ENCODE results near the gene RASSF3.
"Not testable (repeated sequence)": the region's sequence is repeated elsewhere in the genome, so short reads cannot be mapped to it uniquely, and the experiment has no call there.

RASSF3 gene

DNA sequence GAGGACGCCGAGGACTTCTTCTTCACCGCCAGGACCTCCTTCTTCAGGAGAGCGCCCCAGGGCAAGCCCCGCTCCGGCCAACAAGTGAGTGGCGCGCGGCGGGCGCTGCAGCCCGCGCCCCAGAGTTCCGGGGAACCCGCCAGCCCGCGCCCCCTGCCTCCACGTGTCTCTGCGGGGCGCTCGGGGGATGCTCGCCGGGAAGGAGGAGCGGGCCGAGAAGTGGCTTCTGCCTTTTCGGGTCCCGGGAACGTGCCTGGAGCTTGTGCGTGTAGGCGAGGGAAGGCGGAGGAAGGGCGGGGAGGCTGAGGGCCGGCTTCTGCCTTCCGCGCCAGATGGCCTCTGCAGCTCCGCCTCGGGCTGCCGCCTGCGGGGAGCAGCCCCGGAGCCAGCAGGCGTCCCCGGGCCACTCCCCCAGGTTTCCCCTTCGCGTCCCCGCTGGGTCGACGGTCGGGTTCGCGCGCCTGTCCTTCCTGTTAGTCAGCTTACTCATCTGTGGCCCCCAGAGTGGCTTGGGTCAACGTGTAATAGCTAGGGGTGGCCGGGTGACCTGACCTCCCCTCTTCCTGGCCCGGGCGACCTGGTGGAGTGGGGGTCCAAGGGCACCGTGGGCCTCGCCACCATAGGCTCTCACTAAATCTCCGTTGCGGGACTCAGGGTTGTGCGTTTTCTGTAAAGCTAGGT lies 505 bp downstream of the RASSF3 start:
- Mint-ChIP-seq H3K36me3 (peaks cover 38% of the 10 kb centered on the region), H3K27ac (peak overlapping the region; percentile 95), H3K9me3 (no peaks in the 10 kb centered on the region), H3K4me3 (peak overlapping the region; percentile 98), H3K27me3 (no peaks in the 10 kb centered on the region), H3K4me1 (peaks cover 46% of the 10 kb centered on the region)
- DNase-seq, result peak; percentile 82
- CTCF ChIA-PET, result interaction anchor here (0.6 to 1.9 kb wide), 6 partner anchors 27 to 90 kb away, joined by 3 to 11 read pairs (median 4); no protein-coding TSS in a partner anchor

DNA sequence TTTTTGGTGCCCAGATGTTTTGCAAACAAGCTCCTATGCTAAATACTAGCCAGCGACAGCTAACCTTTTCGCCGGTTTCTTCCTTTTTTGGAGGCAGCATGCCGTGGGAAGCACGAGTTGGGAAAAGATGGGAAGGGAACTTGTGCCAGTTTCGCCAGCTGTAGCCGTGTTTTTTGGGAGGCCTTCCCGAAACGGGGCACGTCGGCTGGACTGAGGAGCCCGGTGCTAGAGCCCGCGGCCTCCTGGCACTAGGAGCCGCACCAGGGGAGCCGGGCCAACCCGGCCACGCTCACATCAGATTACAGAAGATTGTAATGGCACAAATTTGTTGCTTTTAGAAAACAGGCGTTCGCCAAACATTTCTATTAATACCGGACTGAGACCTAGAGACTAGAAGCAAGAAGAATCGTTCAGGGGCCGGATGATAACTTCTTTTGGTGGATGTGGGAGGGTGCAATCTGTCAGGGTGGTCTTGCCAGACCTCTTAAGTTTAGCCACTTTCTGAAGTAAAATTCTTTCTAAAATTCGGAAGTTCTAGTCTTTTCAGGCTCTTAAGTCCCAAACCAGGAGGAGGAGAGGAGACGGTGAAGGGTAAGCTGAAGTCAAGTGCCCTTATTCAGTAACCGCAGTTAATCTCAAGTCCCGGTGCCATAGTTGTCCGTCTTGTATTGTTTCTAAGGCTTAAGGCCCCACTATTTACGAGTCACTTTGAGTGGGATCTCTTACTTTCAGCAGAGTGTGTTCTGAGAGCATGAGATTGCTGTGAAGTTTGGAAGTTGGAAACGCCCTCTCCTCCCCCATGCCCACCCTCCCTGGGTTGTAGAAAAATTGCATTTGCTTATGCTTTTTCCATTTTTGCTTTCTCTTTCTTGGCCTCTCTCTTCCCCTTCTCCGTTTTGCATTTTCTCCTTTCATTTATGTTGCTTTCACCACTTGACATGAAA lies 1.3 kb downstream of the RASSF3 start:
- peak; percentile 61 for DNase-seq
- H3K36me3 Mint-ChIP-seq, result peaks cover 47% of the 10 kb centered on the region
- H3K27ac Mint-ChIP-seq, result peak overlapping the region; percentile 95
- H3K4me3 Mint-ChIP-seq, result peak overlapping the region; percentile 98
- no peaks in the 10 kb centered on the region for H3K9me3 Mint-ChIP-seq
- peaks cover 53% of the 10 kb centered on the region for H3K4me1 Mint-ChIP-seq
- CTCF ChIA-PET, result interaction anchor here (0.6 to 1.9 kb wide), 5 partner anchors 28 to 86 kb away, joined by 3 to 11 read pairs (median 3); no protein-coding TSS in a partner anchor
- H3K27me3 Mint-ChIP-seq, result no peaks in the 10 kb centered on the region

GRCh38 chr12:64612843-64613242 lies 2.5 kb downstream of the RASSF3 start:
- H3K27ac Mint-ChIP-seq, result peak overlapping the region; percentile 95
- peaks cover 55% of the 10 kb centered on the region for H3K4me1 Mint-ChIP-seq
- CTCF ChIA-PET, result interaction anchor here (1.6 kb wide), 1 partner anchor 84 kb away, joined by 3 read pairs; no protein-coding TSS in a partner anchor
- no peaks in the 10 kb centered on the region for H3K27me3 Mint-ChIP-seq
- no peaks in the 10 kb centered on the region for H3K9me3 Mint-ChIP-seq
- H3K4me3 Mint-ChIP-seq, result peak overlapping the region; percentile 98
- DNase-seq, result no peak
- peaks cover 50% of the 10 kb centered on the region for H3K36me3 Mint-ChIP-seq

GRCh38 chr12:64613775-64614398 lies 3.6 kb downstream of the RASSF3 start:
- Mint-ChIP-seq H3K4me3 (peak overlapping the region; percentile 98), H3K27ac (peak overlapping the region; percentile 37), H3K4me1 (peaks cover 45% of the 10 kb centered on the region), H3K36me3 (peaks cover 50% of the 10 kb centered on the region)
- H3K27me3 Mint-ChIP-seq, DNase-seq, H3K9me3 Mint-ChIP-seq: not testable (repeated sequence)
- CTCF ChIA-PET, result interaction anchor here (1.3 to 1.6 kb wide), 2 partner anchors 83 to 84 kb away, joined by 3 to 6 read pairs; no protein-coding TSS in a partner anchor

DNA sequence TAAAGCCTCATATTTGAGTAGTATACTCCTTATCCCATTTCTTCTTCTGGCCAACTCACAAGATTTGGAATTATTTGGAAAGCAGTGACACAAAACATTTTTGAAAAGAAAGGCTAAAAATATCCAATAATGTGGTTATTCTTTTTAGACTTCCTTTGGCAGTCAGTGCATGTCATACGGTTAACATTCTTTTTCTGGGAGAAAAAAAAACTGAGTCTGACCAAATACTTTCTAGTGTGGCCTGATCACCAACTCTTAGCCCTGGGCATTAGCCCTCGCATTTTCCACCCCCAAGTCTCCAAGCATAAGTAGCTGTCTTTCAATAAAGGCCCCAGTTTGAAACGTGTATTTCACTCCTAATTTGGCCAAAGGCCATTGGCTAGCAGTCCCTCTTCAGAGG lies 5.9 kb downstream of the RASSF3 start:
- no peak overlapping the region for H3K4me3 Mint-ChIP-seq
- H3K27me3 Mint-ChIP-seq, result no peaks in the 10 kb centered on the region
- no peaks in the 10 kb centered on the region for H3K9me3 Mint-ChIP-seq
- CTCF ChIA-PET, result no interaction called here
- DNase-seq, result no peak
- peak overlapping the region; percentile 65 for H3K27ac Mint-ChIP-seq
- H3K36me3 Mint-ChIP-seq, result peaks cover 55% of the 10 kb centered on the region
- H3K4me1 Mint-ChIP-seq, result peaks cover 56% of the 10 kb centered on the region

- Mint-ChIP-seq H3K4me1 (peaks cover 59% of the 10 kb centered on the region), H3K9me3 (no peaks in the 10 kb centered on the region), H3K27me3 (no peaks in the 10 kb centered on the region), H3K4me3 (no peak overlapping the region), H3K36me3 (peaks cover 41% of the 10 kb centered on the region), H3K27ac (no peak overlapping the region)
- CTCF ChIA-PET, result no interaction called here
- no peak for DNase-seq
Observed at GRCh38 chr12:64618953-64619590, 8.8 kb downstream of the RASSF3 start.

DNA sequence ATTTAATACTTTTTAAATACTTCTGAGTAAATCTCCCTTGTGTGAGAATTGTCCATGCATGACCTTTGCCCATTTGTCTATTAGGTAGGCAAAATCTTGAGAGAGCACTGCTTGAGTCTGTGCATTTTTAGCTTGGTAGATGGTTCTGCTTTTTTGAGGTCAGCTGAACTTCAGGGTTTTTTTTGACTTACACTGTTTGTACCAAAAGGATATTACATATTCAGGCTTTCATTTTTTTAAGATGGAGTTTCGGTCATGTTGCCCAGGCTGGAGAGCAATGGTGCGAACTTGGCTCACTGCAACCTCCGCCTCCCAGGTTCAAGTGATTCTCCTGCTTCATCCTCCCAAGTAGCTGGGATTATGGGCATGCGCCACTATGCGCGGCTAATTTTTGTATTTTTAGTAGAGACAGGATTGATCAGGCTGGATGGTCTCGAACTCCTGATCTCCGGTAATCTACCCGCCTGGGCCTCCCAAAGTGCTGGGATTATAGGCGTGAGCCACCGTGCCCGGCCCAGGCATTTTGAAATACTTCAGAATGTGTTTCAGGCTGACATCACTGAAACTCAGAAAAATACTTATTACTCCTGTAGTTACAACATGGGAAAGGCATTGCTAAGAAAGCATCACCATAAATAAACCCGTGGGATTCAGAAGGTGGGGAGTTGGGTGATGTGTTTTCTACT lies 11.1 kb downstream of the RASSF3 start:
- Mint-ChIP-seq H3K27me3 (no peaks in the 10 kb centered on the region), H3K27ac (no peak overlapping the region), H3K4me1 (peaks cover 59% of the 10 kb centered on the region), H3K9me3 (no peaks in the 10 kb centered on the region), H3K4me3 (no peak overlapping the region), H3K36me3 (peaks cover 33% of the 10 kb centered on the region)
- DNase-seq, result no peak
- CTCF ChIA-PET, result no interaction called here

DNA sequence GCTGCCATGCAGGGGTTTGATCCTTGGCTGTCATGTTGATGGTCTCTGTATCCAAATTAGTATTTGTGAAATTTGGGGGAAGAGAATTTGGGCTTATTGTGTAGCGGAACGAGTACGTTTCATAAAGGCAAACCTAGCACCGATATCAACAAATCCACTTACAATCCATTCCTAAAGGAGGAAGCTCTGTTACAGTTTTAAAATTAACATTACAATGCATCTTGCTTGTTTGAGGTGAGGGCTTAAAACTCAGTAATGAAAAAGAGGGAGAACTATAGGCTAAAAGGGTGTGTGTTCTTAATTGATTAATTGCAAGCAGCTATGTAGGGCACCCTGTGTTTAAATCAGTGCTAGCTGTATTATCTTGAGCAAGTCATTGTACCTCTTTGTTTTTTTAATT lies 13.7 kb downstream of the RASSF3 start:
- Mint-ChIP-seq H3K27me3 (no peaks in the 10 kb centered on the region), H3K27ac (no peak overlapping the region), H3K9me3 (no peaks in the 10 kb centered on the region), H3K4me3 (no peak overlapping the region), H3K4me1 (peaks cover 66% of the 10 kb centered on the region), H3K36me3 (peaks cover 38% of the 10 kb centered on the region)
- DNase-seq, result no peak
- CTCF ChIA-PET, result interaction anchor here (1.0 kb wide), 1 partner anchor 15 kb away, joined by 3 read pairs; no protein-coding TSS in a partner anchor

- CTCF ChIA-PET, result interaction anchor here (0.6 to 3.6 kb wide), 2 partner anchors 43 to 72 kb away, joined by 3 to 15 read pairs; no protein-coding TSS in a partner anchor
- H3K36me3 Mint-ChIP-seq, result peaks cover 43% of the 10 kb centered on the region
- no peaks in the 10 kb centered on the region for H3K9me3 Mint-ChIP-seq
- H3K27me3 Mint-ChIP-seq, result no peaks in the 10 kb centered on the region
- peak overlapping the region; percentile 85 for H3K27ac Mint-ChIP-seq
- peak overlapping the region; percentile 69 for H3K4me3 Mint-ChIP-seq
- peaks cover 58% of the 10 kb centered on the region for H3K4me1 Mint-ChIP-seq
- peak; percentile 26 for DNase-seq
Observed at GRCh38 chr12:64625243-64626077, 15.2 kb downstream of the RASSF3 start.

- CTCF ChIA-PET, result interaction anchor here (3.6 kb wide), 1 partner anchor 71 kb away, joined by 15 read pairs; no protein-coding TSS in a partner anchor
- H3K27ac Mint-ChIP-seq, result peak overlapping the region; percentile 7
- not testable (repeated sequence) for H3K4me3 Mint-ChIP-seq, H3K9me3 Mint-ChIP-seq, DNase-seq, H3K27me3 Mint-ChIP-seq
- peaks cover 63% of the 10 kb centered on the region for H3K4me1 Mint-ChIP-seq
- peaks cover 52% of the 10 kb centered on the region for H3K36me3 Mint-ChIP-seq
Observed at GRCh38 chr12:64626588-64626987, 16.3 kb downstream of the RASSF3 start.

DNA sequence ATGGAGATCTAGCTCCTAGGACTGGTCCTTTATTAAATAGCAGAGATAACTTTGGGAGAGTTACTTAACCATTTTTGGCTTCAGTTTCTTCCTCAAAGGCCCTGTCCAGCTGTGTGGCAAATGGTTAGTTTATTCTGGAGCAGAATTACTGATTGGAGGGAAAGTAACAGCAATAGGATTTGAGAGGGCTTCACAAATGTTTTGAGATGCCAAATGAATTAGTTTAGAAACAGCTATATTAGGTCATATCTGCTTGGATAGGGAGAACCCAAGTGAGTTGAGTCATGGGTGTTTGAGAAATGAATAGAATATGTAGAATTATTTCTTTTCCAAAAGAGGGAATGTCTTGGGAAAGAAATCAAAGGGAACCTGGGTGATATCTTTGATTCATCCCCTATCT lies 17.5 kb downstream of the RASSF3 start:
- H3K36me3 Mint-ChIP-seq, result peaks cover 58% of the 10 kb centered on the region
- CTCF ChIA-PET, result interaction anchor here (0.6 to 3.6 kb wide), 2 partner anchors 70 to 596 kb away, joined by 3 to 15 read pairs; no protein-coding TSS in a partner anchor
- no peak overlapping the region for H3K27ac Mint-ChIP-seq
- peaks cover 67% of the 10 kb centered on the region for H3K4me1 Mint-ChIP-seq
- no peak for DNase-seq
- no peaks in the 10 kb centered on the region for H3K27me3 Mint-ChIP-seq
- no peak overlapping the region for H3K4me3 Mint-ChIP-seq
- H3K9me3 Mint-ChIP-seq, result peaks cover 7% of the 10 kb centered on the region

- peak overlapping the region; percentile 25 for H3K27ac Mint-ChIP-seq
- H3K36me3 Mint-ChIP-seq, result peaks cover 66% of the 10 kb centered on the region
- peaks cover 69% of the 10 kb centered on the region for H3K4me1 Mint-ChIP-seq
- no peak for DNase-seq
- H3K4me3 Mint-ChIP-seq, result no peak overlapping the region
- CTCF ChIA-PET, result no interaction called here
- peaks cover 10% of the 10 kb centered on the region for H3K9me3 Mint-ChIP-seq
- no peaks in the 10 kb centered on the region for H3K27me3 Mint-ChIP-seq
Observed at GRCh38 chr12:64631197-64631596, 20.9 kb downstream of the RASSF3 start.
